SK-N-SH treated with all-trans-retinoic acid at 6 μM for 48 hours (cell line): ENCODE data around the gene SNX5.

Source experiments
- ATAC-seq: fragments of 200-7000 bp; cut with Tn5 transposase; 3 replicates; pipeline ENCODE4 v1.9.1; 2020; ENCODE audit warnings: mild to moderate bottlenecking, moderate library complexity
- ARNTL ChIP-seq: fragments of 450-650 bp; formaldehyde crosslinking; IDR thresholded peaks from 2 replicates; pipeline ENCODE4 v1.5.0; 2020; ENCODE audit warnings: low read depth, mild to moderate bottlenecking, moderate library complexity, borderline replicate concordance
- BACH2 ChIP-seq: fragments of 250-450 bp; sonication (Bioruptor Pico); IDR thresholded peaks from 2 replicates; pipeline ENCODE4 v1.9.0; 2021; ENCODE audit warnings: mild to moderate bottlenecking, borderline replicate concordance
- CREB5 ChIP-seq: fragments of 250-450 bp; sonication (Bioruptor Pico); IDR thresholded peaks from 2 replicates; pipeline ENCODE4 v1.5.1; 2020; ENCODE audit warnings: low read depth, mild to moderate bottlenecking, moderate library complexity
- CSDC2 ChIP-seq: fragments of 250-450 bp; sonication (Bioruptor Pico); IDR thresholded peaks from 2 replicates; pipeline ENCODE4 v1.5.0; 2020; ENCODE audit warnings: mild to moderate bottlenecking, moderate library complexity
- CSRNP3 ChIP-seq: fragments of 250-450 bp; sonication (Bioruptor Pico); IDR thresholded peaks from 2 replicates; pipeline ENCODE4 v1.5.1; 2021; ENCODE audit warnings: mild to moderate bottlenecking, moderate library complexity
- ESRRG ChIP-seq: fragments of 250-450 bp; sonication (Bioruptor Pico); IDR thresholded peaks from 2 replicates; pipeline ENCODE4 v1.6.1; 2021; ENCODE audit warnings: mild to moderate bottlenecking
- GLIS3 ChIP-seq: fragments of 250-450 bp; sonication (Bioruptor Pico); IDR thresholded peaks from 2 replicates; pipeline ENCODE4 v1.5.0; 2020; ENCODE audit warnings: mild to moderate bottlenecking, moderate library complexity
- ISL1 ChIP-seq: fragments of 250-450 bp; sonication (Bioruptor Pico); IDR thresholded peaks from 2 replicates; pipeline ENCODE4 v2.1.2; 2022; ENCODE audit warnings: mild to moderate bottlenecking, moderate library complexity
- OSR1 ChIP-seq: fragments of 250-450 bp; sonication (Bioruptor Pico); IDR thresholded peaks from 2 replicates; pipeline ENCODE4 v1.8.0; 2022; ENCODE audit warnings: moderate library complexity, mild to moderate bottlenecking, inconsistent platforms
- PATZ1 ChIP-seq: fragments of 250-450 bp; sonication (Bioruptor Pico); IDR thresholded peaks from 2 replicates; pipeline ENCODE4 v1.8.0; 2020; ENCODE audit warnings: mild to moderate bottlenecking, moderate library complexity, borderline replicate concordance
- POU6F1 ChIP-seq: fragments of 250-450 bp; sonication (Bioruptor Pico); IDR thresholded peaks from 2 replicates; pipeline ENCODE4 v1.8.0; 2021; ENCODE audit warnings: low read depth, mild to moderate bottlenecking, moderate library complexity, borderline replicate concordance
- PPARA ChIP-seq: fragments of 250-450 bp; sonication (Bioruptor Pico); IDR thresholded peaks from 2 replicates; pipeline ENCODE4 v1.5.0; 2020; ENCODE audit warnings: mild to moderate bottlenecking, borderline replicate concordance
- RARB ChIP-seq: fragments of 250-450 bp; sonication (Bioruptor Pico); IDR thresholded peaks from 2 replicates; pipeline ENCODE4 v1.8.0; 2021; ENCODE audit warnings: mild to moderate bottlenecking, moderate library complexity
- SNAI2 ChIP-seq: fragments of 250-450 bp; sonication (Bioruptor Pico); IDR thresholded peaks from 2 replicates; pipeline ENCODE4 v1.5.0; 2020; ENCODE audit warnings: mild to moderate bottlenecking, moderate library complexity
- TCF4 ChIP-seq: fragments of 250-450 bp; sonication (Bioruptor Pico); IDR thresholded peaks from 2 replicates; pipeline ENCODE4 v1.8.0; 2021; ENCODE audit warnings: mild to moderate bottlenecking, moderate library complexity, borderline replicate concordance
- TSHZ2 ChIP-seq: fragments of 250-450 bp; sonication (Bioruptor Pico); IDR thresholded peaks from 2 replicates; pipeline ENCODE4 v1.5.0; 2020; ENCODE audit warnings: mild to moderate bottlenecking, moderate library complexity
- ZC3H10 ChIP-seq: fragments of 250-450 bp; sonication (Bioruptor Pico); IDR thresholded peaks from 2 replicates; pipeline ENCODE4 v1.5.1; 2021; ENCODE audit warnings: mild to moderate bottlenecking, moderate library complexity
- ZFP3 ChIP-seq: fragments of 250-450 bp; sonication (Bioruptor Pico); IDR thresholded peaks from 2 replicates; pipeline ENCODE4 v1.5.0; 2020; ENCODE audit warnings: mild to moderate bottlenecking, moderate library complexity
- ZFP30 ChIP-seq: fragments of 450-650 bp; formaldehyde crosslinking; IDR thresholded peaks from 2 replicates; pipeline ENCODE4 v1.5.0; 2022; ENCODE audit warnings: mild to moderate bottlenecking, moderate library complexity
- ZNF565 ChIP-seq: fragments of 450-650 bp; formaldehyde crosslinking; conservative IDR thresholded peaks from 2 replicates; pipeline ENCODE4 v1.5.0; 2020; ENCODE audit warnings: low read depth, mild to moderate bottlenecking, moderate library complexity
- ZNF70 ChIP-seq: fragments of 450-650 bp; formaldehyde crosslinking; IDR thresholded peaks from 2 replicates; pipeline ENCODE4 v1.5.0; 2020; ENCODE audit warnings: mild to moderate bottlenecking, moderate library complexity
- ZNF8 ChIP-seq: fragments of 450-650 bp; formaldehyde crosslinking; IDR thresholded peaks from 2 replicates; pipeline ENCODE4 v1.5.0; 2020; ENCODE audit warnings: mild to moderate bottlenecking, moderate library complexity

The SNX5 gene

GRCh38 chr20:17944854-17945474, 23.6 kb downstream of the SNX5 start (continued):
- TF ChIP-seq TSHZ2 (CRISPR knock-in tag) = no peak
- no peak for TF ChIP-seq ZFP30 (CRISPR knock-in tag)
- TF ChIP-seq GLIS3 (CRISPR knock-in tag) = no peak
- TF ChIP-seq SNAI2 (CRISPR knock-in tag) = no peak
- TF ChIP-seq BACH2 (CRISPR knock-in tag) = no peak
- TF ChIP-seq OSR1 (CRISPR knock-in tag) = no peak
- TF ChIP-seq PATZ1 = no peak
- no peak for TF ChIP-seq ZNF70 (CRISPR knock-in tag)
- TF ChIP-seq ZC3H10 = no peak
- no peak for TF ChIP-seq CSDC2
- no peak for TF ChIP-seq TCF4 (CRISPR knock-in tag)
- no peak for TF ChIP-seq ISL1

GRCh38 chr20:17943343-17943742, 25.3 kb downstream of the SNX5 start:
- TF ChIP-seq SNAI2 (CRISPR knock-in tag) (no peak), TCF4 (CRISPR knock-in tag) (no peak), ESRRG (CRISPR knock-in tag) (no peak), BACH2 (CRISPR knock-in tag) (no peak), OSR1 (CRISPR knock-in tag) (no peak), ISL1 (no peak), ZNF8 (CRISPR knock-in tag) (no peak), CSDC2 (no peak), ZFP3 (CRISPR knock-in tag) (no peak), GLIS3 (CRISPR knock-in tag) (no peak), ZFP30 (CRISPR knock-in tag) (no peak), ARNTL (no peak), ZNF565 (CRISPR knock-in tag) (no peak), CSRNP3 (CRISPR knock-in tag) (no peak), RARB (no peak), ZC3H10 (no peak), POU6F1 (CRISPR knock-in tag) (no peak), PATZ1 (no peak)
- TF ChIP-seq, all 23 proteins: peak for 0
- ATAC-seq = no peak

- ATAC-seq = no peak
- TF ChIP-seq ZNF70 (CRISPR knock-in tag) (no peak), PPARA (CRISPR knock-in tag) (no peak), SNAI2 (CRISPR knock-in tag) (no peak), ESRRG (CRISPR knock-in tag) (no peak), OSR1 (CRISPR knock-in tag) (no peak), CSRNP3 (CRISPR knock-in tag) (no peak), POU6F1 (CRISPR knock-in tag) (no peak), ZNF8 (CRISPR knock-in tag) (no peak), CREB5 (CRISPR knock-in tag) (no peak), RARB (no peak), GLIS3 (CRISPR knock-in tag) (no peak), ZC3H10 (no peak), TCF4 (CRISPR knock-in tag) (no peak)
Observed at GRCh38 chr20:17941826-17942196, 26.8 kb downstream of the SNX5 start.
